Ascending aorta (tissue), 2 donors: ENCODE results near the gene COX18. TPM values are rescaled to one million over a fixed set of nuclear protein-coding genes. Genes with fewer than 3 reads are reported as not detected.

Experiments
- DNase-seq, 2 donors: peaks; one replicate each; pipeline ENCODE4 v3.0.0-alpha.2; 2019; ENCODE audit warnings: low spot score in 2 of 2
- H3K27ac ChIP-seq, 2 donors: fragments of 200-600 bp; sonication (generic); one replicate each; pipeline ENCODE4 v1.5.1; 2016 to 2017; ENCODE audit warnings: mild to moderate bottlenecking in 1 of 2
- H3K27me3 ChIP-seq: fragments of 200-600 bp; sonication (generic); one replicate; pipeline ENCODE4 v1.5.1; 2017
- H3K36me3 ChIP-seq, 2 donors: fragments of 200-600 bp; sonication (generic); one replicate each; pipeline ENCODE4 v1.5.1; 2016
- H3K4me1 ChIP-seq, 2 donors: fragments of 200-600 bp; sonication (generic); one replicate each; pipeline ENCODE4 v1.5.1; 2016 to 2017; ENCODE audit warnings: mild to moderate bottlenecking in 1 of 2
- H3K4me3 ChIP-seq, 2 donors: fragments of 200-600 bp; sonication (generic); one replicate each; pipeline ENCODE4 v1.5.1; 2016 to 2017; ENCODE audit warnings: mild to moderate bottlenecking in 1 of 2
- H3K9me3 ChIP-seq, 2 donors: fragments of 200-600 bp; sonication (generic); one replicate each; pipeline ENCODE4 v1.5.1; 2016
- intact Hi-C: fragments of 100-400 bp; cut with DNase I; formaldehyde crosslinking; loops from one replicate; pipeline ENCODE4 v1.15.1; 2023
- total RNA-seq: library from RNA; depleted of rRNA; stranded (reverse); fragments of >200 nt; gene quantifications from one replicate; pipeline ENCODE4 v1.1.0, GENCODE V29; 2016
- TF ChIP-seq, protein P1 (sequence below), 3 experiments: fragments of 200-600 bp in 2 of 3; fragments of 450-650 bp in 1 of 3; sonication (generic) in 2 of 3; IDR thresholded peaks; one replicate each; pipeline ENCODE4 v1.5.1; 2016 to 2019; ENCODE audit warnings: antibody characterized with exemption in 3 of 3, mild to moderate bottlenecking in 1 of 3, moderate library complexity in 1 of 3

The COX18 gene
- total RNA-seq, 1 donor from 2014 or later: 22.7 TPM

DNA sequence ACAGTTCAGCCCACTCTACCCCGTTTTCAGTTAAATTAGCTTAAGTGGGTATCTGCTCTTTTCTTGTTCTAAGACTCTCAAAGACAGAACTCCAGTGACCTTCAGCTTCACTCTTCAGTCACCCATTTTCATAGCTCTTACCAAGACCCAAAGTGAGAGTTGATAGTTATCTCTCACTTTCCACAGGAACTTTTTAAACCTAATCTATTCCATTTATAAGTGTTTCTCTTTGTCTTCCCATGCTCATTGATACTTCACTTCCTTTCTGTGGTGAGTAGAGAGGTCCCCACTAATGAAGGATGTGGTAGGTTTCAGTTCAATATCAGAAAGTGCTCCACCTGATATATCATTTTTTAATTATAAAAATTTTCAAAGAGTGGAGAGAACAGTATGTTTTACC lies 33.4 kb downstream of the COX18 start:
- Histone ChIP-seq H3K36me3 (no peaks in the 10 kb centered on the region), H3K4me1 (no peaks in the 10 kb centered on the region), H3K27me3 (no peaks in the 10 kb centered on the region), H3K9me3 (peaks cover 0 to 3% of the 10 kb centered on the region in 2 donors), H3K27ac (no peak overlapping the region), H3K4me3 (no peak overlapping the region)
- TF ChIP-seq, protein P1, sequence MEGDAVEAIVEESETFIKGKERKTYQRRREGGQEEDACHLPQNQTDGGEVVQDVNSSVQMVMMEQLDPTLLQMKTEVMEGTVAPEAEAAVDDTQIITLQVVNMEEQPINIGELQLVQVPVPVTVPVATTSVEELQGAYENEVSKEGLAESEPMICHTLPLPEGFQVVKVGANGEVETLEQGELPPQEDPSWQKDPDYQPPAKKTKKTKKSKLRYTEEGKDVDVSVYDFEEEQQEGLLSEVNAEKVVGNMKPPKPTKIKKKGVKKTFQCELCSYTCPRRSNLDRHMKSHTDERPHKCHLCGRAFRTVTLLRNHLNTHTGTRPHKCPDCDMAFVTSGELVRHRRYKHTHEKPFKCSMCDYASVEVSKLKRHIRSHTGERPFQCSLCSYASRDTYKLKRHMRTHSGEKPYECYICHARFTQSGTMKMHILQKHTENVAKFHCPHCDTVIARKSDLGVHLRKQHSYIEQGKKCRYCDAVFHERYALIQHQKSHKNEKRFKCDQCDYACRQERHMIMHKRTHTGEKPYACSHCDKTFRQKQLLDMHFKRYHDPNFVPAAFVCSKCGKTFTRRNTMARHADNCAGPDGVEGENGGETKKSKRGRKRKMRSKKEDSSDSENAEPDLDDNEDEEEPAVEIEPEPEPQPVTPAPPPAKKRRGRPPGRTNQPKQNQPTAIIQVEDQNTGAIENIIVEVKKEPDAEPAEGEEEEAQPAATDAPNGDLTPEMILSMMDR (IDR thresholded peaks at IDR 0.05): no peak
- intact Hi-C loops: no loop called here
- no peak for DNase-seq

DNA sequence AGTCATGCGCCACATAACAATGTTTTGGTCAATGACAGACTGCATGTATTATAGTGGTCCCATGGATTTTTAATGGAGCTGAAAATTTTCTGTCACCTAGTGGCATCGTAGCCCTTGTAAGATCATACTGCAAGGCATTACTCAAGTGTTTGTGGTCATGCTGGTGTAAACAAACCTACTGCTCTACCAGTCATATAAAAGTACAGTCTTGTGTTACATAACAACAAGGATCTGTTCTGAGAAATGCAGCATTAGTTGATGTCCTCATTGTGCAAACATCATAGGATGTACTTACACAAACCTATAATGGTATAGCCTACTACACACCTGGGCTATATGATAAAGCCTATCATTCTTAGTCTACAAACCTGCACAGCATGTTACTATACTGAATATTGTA lies 34.6 kb downstream of the COX18 start:
- TF ChIP-seq, protein P1 (IDR thresholded peaks at IDR 0.05): no peak
- no peak for DNase-seq
- Histone ChIP-seq H3K4me1 (no peaks in the 10 kb centered on the region), H3K27me3 (no peaks in the 10 kb centered on the region), H3K27ac (no peak overlapping the region), H3K4me3 (no peak overlapping the region), H3K9me3 (peaks cover 0 to 3% of the 10 kb centered on the region in 2 donors), H3K36me3 (no peaks in the 10 kb centered on the region)
- intact Hi-C loops: no loop called here

DNA sequence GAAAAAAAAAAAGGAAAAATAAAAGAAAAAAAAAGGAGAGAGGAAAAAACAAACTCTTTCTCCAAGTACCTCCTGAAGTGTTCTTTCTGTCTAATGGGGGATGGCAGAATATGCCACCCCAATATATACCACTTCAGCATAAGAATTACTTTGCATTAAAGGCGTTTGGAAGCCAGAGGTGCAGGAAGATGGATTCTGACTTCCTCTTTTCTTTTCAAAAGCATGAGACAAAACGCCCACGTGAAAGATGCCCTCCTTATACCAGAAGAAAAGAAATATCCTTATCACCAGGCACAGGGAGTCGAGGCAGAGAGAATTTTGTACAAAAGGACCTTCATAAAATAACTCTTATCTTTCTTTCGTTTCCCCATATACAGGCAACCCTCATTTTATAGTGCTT lies 40.9 kb downstream of the COX18 start:
- intact Hi-C loops: no loop called here
- Histone ChIP-seq H3K4me1 (no peaks in the 10 kb centered on the region), H3K36me3 (no peaks in the 10 kb centered on the region), H3K27ac (no peak overlapping the region), H3K27me3 (no peaks in the 10 kb centered on the region), H3K9me3 (no peaks in the 10 kb centered on the region), H3K4me3 (no peak overlapping the region)
- no peak for DNase-seq
- TF ChIP-seq, protein P1 (IDR thresholded peaks at IDR 0.05): no peak

DNA sequence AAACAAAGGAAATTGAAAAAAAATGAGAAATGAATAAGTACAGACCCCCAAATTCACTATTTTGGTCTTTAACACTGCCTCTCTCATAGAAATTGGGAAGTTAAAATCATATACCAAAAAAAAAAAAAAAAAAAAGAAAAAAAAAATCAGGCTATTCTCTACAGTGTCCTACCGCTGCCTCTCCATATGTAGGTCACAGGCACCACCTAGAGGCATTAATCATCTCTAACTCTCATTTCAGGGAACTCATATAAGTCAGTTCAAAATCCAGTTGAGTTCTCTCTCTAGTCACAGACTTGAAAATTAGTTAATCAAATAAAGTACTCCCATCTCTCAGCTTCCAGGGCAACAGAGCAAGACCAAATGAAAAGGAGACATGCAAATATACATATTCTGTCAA lies 47.9 kb downstream of the COX18 start:
- Histone ChIP-seq H3K27ac (no peak overlapping the region), H3K4me3 (no peak overlapping the region), H3K9me3 (no peaks in the 10 kb centered on the region), H3K36me3 (no peaks in the 10 kb centered on the region), H3K27me3 (no peaks in the 10 kb centered on the region), H3K4me1 (no peaks in the 10 kb centered on the region)
- DNase-seq: no peak
- TF ChIP-seq, protein P1 (IDR thresholded peaks at IDR 0.05): peak in 2 of 3 experiments; percentile 24 to 52
- intact Hi-C loops: loop anchor here (5.0 kb wide), 1 partner anchor 514 kb away; no protein-coding TSS in a partner anchor

DNA sequence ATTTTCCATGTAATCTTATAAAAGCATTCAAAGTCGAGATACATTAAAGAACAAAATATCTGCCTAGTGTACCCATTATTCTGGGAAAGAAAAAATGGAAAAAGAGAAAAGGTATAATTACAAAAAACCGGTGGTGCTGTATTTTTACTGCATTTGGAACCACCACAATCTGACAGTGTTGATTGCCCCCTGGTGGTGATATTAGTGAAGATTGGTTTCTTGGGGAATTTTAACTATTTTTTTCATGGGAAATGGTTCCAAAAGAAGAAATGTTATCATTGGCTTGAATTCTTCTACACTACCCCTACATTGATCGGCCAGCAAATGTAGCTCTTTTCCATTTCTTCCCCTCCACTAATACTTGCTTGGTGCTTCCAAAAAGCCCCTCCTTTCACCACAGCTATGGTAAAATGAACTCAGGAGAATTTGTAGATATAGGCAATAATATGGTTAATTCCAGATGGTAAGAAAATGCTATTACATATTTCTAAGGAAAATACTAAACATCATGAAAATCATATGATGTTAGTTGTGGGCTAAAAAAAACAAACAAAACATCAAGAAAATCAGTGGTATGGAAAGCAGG lies 50.0 kb downstream of the COX18 start:
- no peaks in the 10 kb centered on the region for H3K9me3 ChIP-seq
- H3K36me3 ChIP-seq: no peaks in the 10 kb centered on the region
- no peak for DNase-seq
- intact Hi-C loops: loop anchor here (1.0 to 10.0 kb wide), 5 partner anchors 111 to 725 kb away; no protein-coding TSS in a partner anchor
- H3K4me1 ChIP-seq: no peaks in the 10 kb centered on the region
- H3K27ac ChIP-seq: no peak overlapping the region
- TF ChIP-seq, protein P1 (IDR thresholded peaks at IDR 0.05): peak; percentile 52 to 77 (median 69)
- H3K4me3 ChIP-seq: no peak overlapping the region
- no peaks in the 10 kb centered on the region for H3K27me3 ChIP-seq
